Testis (tissue), 3 donors: ENCODE data around the gene ZNF423. TPM values are rescaled to one million over a fixed set of nuclear protein-coding genes. Genes with fewer than 3 reads are reported as not detected.

Experiments
- DNase-seq: peaks from one replicate; pipeline ENCODE4 v3.0.0-alpha.2; 2019
- H3K27ac ChIP-seq, 2 donors: fragments of 200-600 bp; sonication (generic); one replicate each; pipeline ENCODE4 v1.5.1; 2019
- H3K27me3 ChIP-seq: fragments of 200-600 bp; sonication (generic); one replicate; pipeline ENCODE4 v1.5.1; 2019
- H3K36me3 ChIP-seq: fragments of 200-600 bp; sonication (generic); one replicate; pipeline ENCODE4 v1.5.1; 2017; ENCODE audit warnings: low read depth; ENCODE audit errors: missing control alignments
- H3K4me1 ChIP-seq: fragments of 200-600 bp; sonication (generic); one replicate; pipeline ENCODE4 v1.5.1; 2019
- H3K4me3 ChIP-seq, 2 donors: fragments of 200-600 bp; sonication (generic); one replicate each; pipeline ENCODE4 v1.5.1; 2017 to 2019
- H3K9me3 ChIP-seq: fragments of 200-600 bp; sonication (generic); one replicate; pipeline ENCODE4 v1.5.1; 2017
- CTCF ChIP-seq, 3 experiments: fragments of 450-650 bp in 2 of 3; fragments of 200-600 bp in 1 of 3; sonication (generic) in 1 of 3; IDR thresholded peaks; one replicate each; pipeline ENCODE4 v1.5.1; 2016 to 2019; ENCODE audit warnings: antibody characterized with exemption in 3 of 3, mild to moderate bottlenecking in 2 of 3, moderate library complexity in 1 of 3
- POLR2A ChIP-seq: fragments of 450-650 bp; IDR thresholded peaks from one replicate; pipeline ENCODE4 v1.6.1; 2017; ENCODE audit warnings: antibody characterized with exemption, mild to moderate bottlenecking, moderate library complexity
- WGBS, 2 donors: methylation state at CpG; one replicate each; pipeline ENCODE4 v1.1.5; 2018; 5-methylcytosine and 5-hydroxymethylcytosine counted together
- intact Hi-C: fragments of 100-400 bp; cut with DNase I; formaldehyde crosslinking; loops from one replicate; pipeline ENCODE4 v1.15.1; 2023; ENCODE audit warnings: low total_unique reads
- polyA plus RNA-seq: library from polyadenylated mRNA; stranded (reverse); fragments of 350-450 nt; fragmentation: Illumina TruSeq; extraction: RNeasy Lipid Tissue Mini Kit (QIAGEN cat#74804); gene quantifications from one replicate; pipeline ENCODE4 v1.2.3, GENCODE V29; 2014; ENCODE audit warnings: low read depth, low replicate concordance; ENCODE audit not compliant: insufficient read depth
- total RNA-seq, 2 donors: library from RNA; depleted of rRNA; stranded (reverse); fragments of >200 nt; gene quantifications; one replicate each; pipeline ENCODE4 v1.2.3, GENCODE V29; 2016

ZNF423 gene
- total and polyA plus RNA-seq, 3 donors from 2014 or later = 8.9 to 19.0 (median 12.1) TPM

GRCh38 chr16:49537924-49538459, 317.9 kb downstream of the ZNF423 start:
- 83 to 96% methylated on average over 6 to 7 of the region's 7 CpGs for WGBS, 2 donors
- TF ChIP-seq CTCF (IDR thresholded peaks at IDR 0.05) (no peak), POLR2A (no peak)
- H3K27me3 ChIP-seq = no peaks in the 10 kb centered on the region
- H3K4me1 ChIP-seq = peaks cover 5% of the 10 kb centered on the region
- H3K36me3 ChIP-seq = no peaks in the 10 kb centered on the region
- no peak for DNase-seq
- no peak overlapping the region for H3K27ac ChIP-seq
- no peak overlapping the region for H3K4me3 ChIP-seq
- intact Hi-C loops = no loop called here
- H3K9me3 ChIP-seq = no peaks in the 10 kb centered on the region

GRCh38 chr16:49534901-49535610, 320.9 kb downstream of the ZNF423 start:
- Histone ChIP-seq H3K27me3 (no peaks in the 10 kb centered on the region), H3K4me3 (no peak overlapping the region), H3K9me3 (no peaks in the 10 kb centered on the region), H3K36me3 (no peaks in the 10 kb centered on the region), H3K4me1 (peaks cover 3% of the 10 kb centered on the region), H3K27ac (no peak overlapping the region)
- intact Hi-C loops = no loop called here
- TF ChIP-seq POLR2A (no peak), CTCF (IDR thresholded peaks at IDR 0.05) (no peak)
- DNase-seq = no peak
- WGBS, 2 donors = 86 to 90% methylated on average over 6 to 13 of the region's 13 CpGs

- H3K4me1 ChIP-seq = no peaks in the 10 kb centered on the region
- no peak overlapping the region for H3K4me3 ChIP-seq
- no peaks in the 10 kb centered on the region for H3K36me3 ChIP-seq
- no peak for DNase-seq
- TF ChIP-seq CTCF (IDR thresholded peaks at IDR 0.05) (no peak), POLR2A (no peak)
- no peak overlapping the region for H3K27ac ChIP-seq
- H3K27me3 ChIP-seq = no peaks in the 10 kb centered on the region
- intact Hi-C loops = no loop called here
- WGBS, 2 donors = 84 to 94% methylated on average over 7 of the region's 7 CpGs
- H3K9me3 ChIP-seq = no peaks in the 10 kb centered on the region
These were observed 322.5 kb downstream of the ZNF423 start for GRCh38 chr16:49533422-49533821.

GRCh38 chr16:49532873-49533272, 323.0 kb downstream of the ZNF423 start:
- H3K4me3 ChIP-seq = no peak overlapping the region
- no peaks in the 10 kb centered on the region for H3K27me3 ChIP-seq
- H3K27ac ChIP-seq = no peak overlapping the region
- no peaks in the 10 kb centered on the region for H3K36me3 ChIP-seq
- 92 to 95% methylated on average over 12 to 15 of the region's 15 CpGs for WGBS, 2 donors
- H3K9me3 ChIP-seq = no peaks in the 10 kb centered on the region
- no peak for DNase-seq
- peaks cover 5% of the 10 kb centered on the region for H3K4me1 ChIP-seq
- intact Hi-C loops = no loop called here
- TF ChIP-seq POLR2A (no peak), CTCF (IDR thresholded peaks at IDR 0.05) (no peak)
